Pancreas (tissue), 10 donors: ENCODE data around the gene GRID1. TPM values are rescaled to one million over a fixed set of nuclear protein-coding genes. Genes with fewer than 3 reads are reported as not detected.

ENCODE experiments used
- ATAC-seq, 4 donors: fragments of 200-7000 bp; cut with Tn5 transposase; one replicate each; pipeline versions ENCODE4 v1.8.0 to v1.9.1; 2020; ENCODE audit warnings: mild to moderate bottlenecking in 4 of 4, moderate library complexity in 4 of 4
- DNase-seq, 6 donors: peaks; one replicate each; pipeline ENCODE4 v3.0.0-alpha.2; 2020
- FAIRE-seq: peaks from 2 replicates; lab custom pipeline; 2012; peaks lifted over from hg19 to GRCh38; lab: Jason Lieb, UNC
- H3K27ac ChIP-seq, 4 donors: fragments of 200-600 bp; sonication (generic); 1 replicate in 3 of 4; 2 replicates in 1 of 4; pipeline versions ENCODE4 v1.5.0 to v1.8.0; 2020
- H3K27me3 ChIP-seq, 4 donors: fragments of 200-600 bp; one replicate each; pipeline ENCODE4 v1.8.0; 2021
- H3K36me3 ChIP-seq, 3 donors: fragments of 200-600 bp; sonication (generic) in 1 of 3; one replicate each; pipeline versions ENCODE4 v1.5.0 to v1.8.0; 2020 to 2021
- H3K4me1 ChIP-seq, 3 donors: fragments of 200-600 bp; one replicate each; pipeline ENCODE4 v1.8.0; 2021
- H3K4me3 ChIP-seq, 4 donors: fragments of 200-600 bp; sonication (generic) in 2 of 4; one replicate each; pipeline versions ENCODE4 v1.5.0 to v1.8.0; 2020 to 2021
- H3K9me3 ChIP-seq, 4 donors: fragments of 200-600 bp; one replicate each; pipeline ENCODE4 v1.8.0; 2021
- CTCF ChIP-seq, 4 donors: fragments of 200-600 bp; sonication (generic) in 3 of 4; IDR thresholded peaks; one replicate each; pipeline versions ENCODE4 v1.5.0 to v1.8.0; 2021; ENCODE audit warnings: antibody characterized with exemption in 4 of 4
- WGBS, 2 donors: extraction: QIAGEN DNeasy Blood & Tissue Kit; methylation state at CpG; one replicate each; pipeline ENCODE4 v1.1.7; 2013; 5-methylcytosine and 5-hydroxymethylcytosine counted together
- intact Hi-C, 3 donors: fragments of 100-400 bp; cut with DNase I; formaldehyde crosslinking; loops; one replicate each; pipeline versions ENCODE4 v1.11.1 to v1.14.2; 2022
- polyA plus RNA-seq, 2 donors: library from polyadenylated mRNA; stranded (reverse); fragments of 200-250 nt; gene quantifications; one replicate each; pipeline ENCODE4 v1.2.3, GENCODE V29; 2013
- total RNA-seq, 6 donors: library from RNA; stranded (reverse); fragmentation: NEBNext Ultra II Directional in 4 of 6; extraction: Animal tissue kit (Norgen Biotek cat#: 25700) in 4 of 6; gene quantifications; one replicate each; pipeline versions ENCODE4 v1.2.1 to v1.2.4, GENCODE V29; 2021 to 2023
- donor health status: healthy with polysubstance abuse.
- donor health status: DM: no; HTN: no; CAD: no; lungs with moderate emphysema.
- donor health status: DM: no; HTN: no; CAD: no.
- donor health status: control.
- donor health status: control.
- donor health status: Bipolar disorder and iron deficiency.
- donor health status: DM: yes; HTN: yes; CAD: no.
- donor health status: DM: no; HTN: no; CAD: no.
- donor health status: DM: no; HTN: no; CAD: no.
- donor health status: DM: yes; HTN: yes; CAD: no.

Gene GRID1
- total and polyA plus RNA-seq, 8 donors = 0.05 to 1.5 (median 0.91) TPM

GRCh38 chr10:86192691-86193090, 173.9 kb downstream of the GRID1 start:
- FAIRE-seq = no peak
- Histone ChIP-seq H3K36me3 (no peaks in the 10 kb centered on the region), H3K27me3 (no peaks in the 10 kb centered on the region), H3K4me1 (no peaks in the 10 kb centered on the region), H3K27ac (no peak overlapping the region), H3K9me3 (no peaks in the 10 kb centered on the region), H3K4me3 (no peak overlapping the region)
- no peak for ATAC-seq
- WGBS, 2 donors = 83 to 86% methylated on average over 3 of the region's 3 CpGs
- intact Hi-C loops = no loop called here
- TF ChIP-seq CTCF (IDR thresholded peaks at IDR 0.05) = no peak
- DNase-seq = no peak

GRCh38 chr10:86192147-86192546, 174.4 kb downstream of the GRID1 start:
- H3K27me3 ChIP-seq = no peaks in the 10 kb centered on the region
- intact Hi-C loops = no loop called here
- no peaks in the 10 kb centered on the region for H3K4me1 ChIP-seq
- no peaks in the 10 kb centered on the region for H3K9me3 ChIP-seq
- 73 to 79% methylated on average over 6 of the region's 6 CpGs for WGBS, 2 donors
- H3K4me3 ChIP-seq = no peak overlapping the region
- no peak overlapping the region for H3K27ac ChIP-seq
- H3K36me3 ChIP-seq = no peaks in the 10 kb centered on the region
- no peak for TF ChIP-seq CTCF (IDR thresholded peaks at IDR 0.05)
- DNase-seq = no peak
- no peak for FAIRE-seq
- no peak for ATAC-seq

- intact Hi-C loops = no loop called here
- Histone ChIP-seq H3K36me3 (no peaks in the 10 kb centered on the region), H3K9me3 (no peaks in the 10 kb centered on the region), H3K27ac (no peak overlapping the region), H3K4me1 (no peaks in the 10 kb centered on the region), H3K27me3 (no peaks in the 10 kb centered on the region), H3K4me3 (no peak overlapping the region)
- ATAC-seq = no peak
- WGBS, 2 donors = 66 to 75% methylated on average over 4 of the region's 4 CpGs
- FAIRE-seq = no peak
- TF ChIP-seq CTCF (IDR thresholded peaks at IDR 0.05) = no peak
- no peak for DNase-seq
Measured at GRCh38 chr10:86191686-86192085, 174.9 kb downstream of the GRID1 start.

GRCh38 chr10:86191166-86191565, 175.4 kb downstream of the GRID1 start:
- FAIRE-seq = no peak
- 82 to 84% methylated on average over 2 of the region's 2 CpGs for WGBS, 2 donors
- H3K27me3 ChIP-seq = no peaks in the 10 kb centered on the region

More at GRCh38 chr10:86191166-86191565, 175.4 kb downstream of the GRID1 start:
- ATAC-seq = no peak
- DNase-seq = no peak
- intact Hi-C loops = no loop called here
- H3K9me3 ChIP-seq = no peaks in the 10 kb centered on the region
- no peak for TF ChIP-seq CTCF (IDR thresholded peaks at IDR 0.05)
- H3K27ac ChIP-seq = no peak overlapping the region
- no peaks in the 10 kb centered on the region for H3K36me3 ChIP-seq
- H3K4me3 ChIP-seq = no peak overlapping the region
- no peaks in the 10 kb centered on the region for H3K4me1 ChIP-seq
